Liver (tissue), 9 donors: ENCODE measurements around the gene TAPBP. TPM values are rescaled to one million over a fixed set of nuclear protein-coding genes. Genes with fewer than 3 reads are reported as not detected.
A peak's percentile ranks its signal among the peaks of the same experiment; 100 is the strongest.

Source experiments
- DNase-seq: peaks from one replicate; pipeline ENCODE4 v3.0.0-alpha.2; 2017; ENCODE audit warnings: low spot score
- H3K27ac ChIP-seq, 2 donors: one replicate each; pipeline ENCODE4 v1.7.0; 2013; ENCODE audit warnings: inconsistent platforms in 2 of 2, low read length in 2 of 2, control low read depth in 1 of 2, low read depth in 1 of 2, mild to moderate bottlenecking in 1 of 2
- H3K27me3 ChIP-seq, 4 donors: one replicate each; pipeline versions ENCODE4 v1.6.1 to v1.7.0; 2013; ENCODE audit warnings: low read length in 3 of 4, inconsistent platforms in 1 of 4, mild to moderate bottlenecking in 1 of 4, moderate library complexity in 1 of 4; ENCODE audit not compliant: control insufficient read depth in 4 of 4, insufficient read depth in 4 of 4
- H3K36me3 ChIP-seq, 4 donors: one replicate each; pipeline versions ENCODE4 v1.6.1 to v1.7.0; 2013; ENCODE audit warnings: low read length in 3 of 4, mild to moderate bottlenecking in 3 of 4, low read depth in 1 of 4, moderate library complexity in 1 of 4; ENCODE audit not compliant: control insufficient read depth in 4 of 4, insufficient read depth in 3 of 4
- H3K4me1 ChIP-seq, 4 donors: one replicate each; pipeline versions ENCODE4 v1.6.1 to v1.7.0; 2013; ENCODE audit warnings: low read length in 3 of 4, mild to moderate bottlenecking in 3 of 4, moderate library complexity in 1 of 4; ENCODE audit not compliant: control insufficient read depth in 4 of 4, insufficient read depth in 4 of 4
- H3K4me3 ChIP-seq, 3 donors: one replicate each; pipeline versions ENCODE4 v1.6.1 to v1.7.0; 2013; ENCODE audit warnings: low read length in 3 of 3, control low read depth in 1 of 3, low read depth in 1 of 3, mild to moderate bottlenecking in 1 of 3
- H3K9ac ChIP-seq, 2 donors: one replicate each; pipeline ENCODE4 v1.7.0; 2013; ENCODE audit warnings: low read length in 2 of 2, mild to moderate bottlenecking in 2 of 2, moderate library complexity in 2 of 2, control low read depth in 1 of 2, low read depth in 1 of 2
- H3K9me3 ChIP-seq, 4 donors: one replicate each; pipeline versions ENCODE4 v1.6.1 to v1.7.0; 2013; ENCODE audit warnings: low read length in 3 of 4; ENCODE audit not compliant: control insufficient read depth in 4 of 4
- ATF3 ChIP-seq: IDR thresholded peaks from 2 replicates; pipeline ENCODE4 v1.6.1; 2016; ENCODE audit warnings: antibody characterized with exemption
- EGR1 ChIP-seq, 2 donors: IDR thresholded peaks; 2 replicates each; pipeline ENCODE4 v1.6.1; 2016 to 2018; ENCODE audit warnings: antibody characterized with exemption in 2 of 2, low read depth in 2 of 2
- FOXA1 ChIP-seq: IDR thresholded peaks from 2 replicates; pipeline ENCODE4 v1.6.1; 2016; ENCODE audit warnings: antibody characterized with exemption
- FOXA2 ChIP-seq: IDR thresholded peaks from 2 replicates; pipeline ENCODE4 v1.6.1; 2016; ENCODE audit warnings: antibody characterized with exemption
- GABPA ChIP-seq, 2 donors: IDR thresholded peaks in 1 of 2; conservative IDR thresholded peaks in 1 of 2; 2 replicates each; pipeline ENCODE4 v1.6.1; 2016; ENCODE audit warnings: antibody characterized with exemption in 2 of 2, mild to moderate bottlenecking in 1 of 2, moderate library complexity in 1 of 2
- HNF4A ChIP-seq, 2 donors: conservative IDR thresholded peaks; 2 replicates each; pipeline ENCODE4 v1.6.1; 2016; ENCODE audit warnings: antibody characterized with exemption in 2 of 2, mild to moderate bottlenecking in 2 of 2
- HNF4G ChIP-seq: IDR thresholded peaks from 2 replicates; pipeline ENCODE4 v1.6.1; 2016; ENCODE audit warnings: antibody characterized with exemption
- JUND ChIP-seq, 2 donors: IDR thresholded peaks; 2 replicates each; pipeline ENCODE4 v1.6.1; 2016; ENCODE audit warnings: antibody characterized with exemption in 2 of 2
- MAX ChIP-seq: IDR thresholded peaks from 2 replicates; pipeline ENCODE4 v1.6.1; 2016; ENCODE audit warnings: antibody characterized with exemption
- NR2F2 ChIP-seq: IDR thresholded peaks from 2 replicates; pipeline ENCODE4 v1.6.1; 2016; ENCODE audit warnings: antibody characterized with exemption
- RAD21 ChIP-seq, 2 donors: IDR thresholded peaks; 2 replicates each; pipeline ENCODE4 v1.6.1; 2016; ENCODE audit warnings: antibody characterized with exemption in 2 of 2, mild to moderate bottlenecking in 2 of 2
- RXRA ChIP-seq, 2 donors: IDR thresholded peaks; 2 replicates each; pipeline ENCODE4 v1.6.1; 2017 to 2018; ENCODE audit warnings: antibody characterized with exemption in 2 of 2, mild to moderate bottlenecking in 1 of 2
- TAF1 ChIP-seq: conservative IDR thresholded peaks from 2 replicates; pipeline ENCODE4 v1.6.1; 2016; ENCODE audit warnings: antibody characterized with exemption, mild to moderate bottlenecking
- YY1 ChIP-seq: IDR thresholded peaks from 2 replicates; pipeline ENCODE4 v1.6.1; 2016; ENCODE audit warnings: antibody characterized with exemption, mild to moderate bottlenecking
- WGBS: extraction: QIAGEN DNeasy Blood & Tissue Kit; methylation state at CpG from one replicate; pipeline ENCODE4 v1.1.7; 2013; 5-methylcytosine and 5-hydroxymethylcytosine counted together
- polyA plus RNA-seq, 2 donors: library from polyadenylated mRNA; stranded (reverse) in 1 of 2; unstranded in 1 of 2; fragments of 200-250 nt in 1 of 2; fragments of >200 nt in 1 of 2; fragmentation: Nextera tagmentation in 1 of 2; extraction: Ambion mirVana in 1 of 2; gene quantifications; one replicate each; pipeline versions ENCODE4 v1.2.1 to v1.2.3, GENCODE V29; 2013 to 2015
- total RNA-seq, 2 donors: library from RNA; depleted of rRNA; stranded (reverse); fragments of >200 nt; gene quantifications; one replicate each; pipeline ENCODE4 v1.2.3, GENCODE V29; 2014
- TF ChIP-seq, protein P1 (sequence below): IDR thresholded peaks from 2 replicates; pipeline ENCODE4 v1.6.1; 2016; ENCODE audit warnings: antibody characterized with exemption, mild to moderate bottlenecking
- TF ChIP-seq, protein P2 (sequence below): IDR thresholded peaks from 2 replicates; pipeline ENCODE4 v1.6.1; 2016; ENCODE audit warnings: antibody characterized with exemption
- TF ChIP-seq, protein P3 (sequence below): fragments of 150-350 bp; IDR thresholded peaks from 2 replicates; pipeline ENCODE4 v1.5.1; 2017; ENCODE audit warnings: improper control_type of control experiment, low read depth, low read length; ENCODE audit not compliant: missing input control
- donor health status: healthy.
- donor health status: healthy.
- donor health status: healthy.
- donor health status: healthy.
- donor health status: healthy.

The TAPBP gene
- total and polyA plus RNA-seq, 4 donors = 47.9 to 74.0 (median 51.0) TPM

- WGBS = 18% methylated on average over 22 of the region's 22 CpGs
- peaks cover 9 to 51% (median 41%) of the 10 kb centered on the region in 4 donors for H3K4me1 ChIP-seq
Measured at GRCh38 chr6:33272275-33273128, 41.4 kb downstream of the TAPBP start.

DNA sequence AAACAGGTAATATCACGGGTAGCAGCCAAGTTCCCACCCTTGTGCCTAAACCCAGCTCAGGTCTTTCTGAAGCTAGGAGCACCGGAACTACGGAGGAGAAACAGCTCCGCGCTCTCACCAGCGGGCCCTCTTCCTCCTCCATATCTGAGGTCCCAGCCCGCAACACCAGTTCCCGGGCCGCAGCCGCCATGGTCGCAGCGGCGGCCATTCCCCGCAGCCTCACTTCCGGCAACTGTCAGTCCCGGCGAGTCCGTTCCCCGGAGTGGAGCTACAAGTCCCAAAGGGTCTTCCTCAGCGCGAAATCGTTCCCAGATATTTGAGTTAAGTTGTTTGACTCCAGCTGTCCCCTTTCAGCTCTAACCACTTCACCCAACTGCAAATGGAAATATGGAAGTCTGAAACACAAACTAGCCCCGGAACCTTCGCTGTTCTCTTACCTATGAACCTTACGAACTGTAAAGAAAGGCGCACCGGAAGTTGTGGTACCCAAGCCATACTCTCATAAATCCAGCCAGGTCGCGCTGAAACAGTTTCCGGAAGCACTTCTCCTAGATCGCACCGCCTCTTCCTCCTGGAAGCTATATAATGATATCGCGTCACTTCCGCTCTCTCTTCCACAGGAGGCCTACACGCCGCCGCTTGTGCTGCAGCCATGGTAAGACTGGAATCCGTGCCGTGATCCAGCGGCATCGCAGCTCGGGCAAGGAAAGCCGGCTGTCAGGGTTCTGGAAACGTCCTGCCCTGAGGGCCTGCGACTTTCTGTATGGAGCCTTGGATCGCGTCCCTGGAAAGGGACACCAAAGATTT is 42.2 kb downstream of the TAPBP start, which contains the start of the genes RPS18 and VPS52:
Gene RPS18, plus strand, starts transcription at position 608 of the 807 bp plus-strand sequence. Its CDS starts 45 bp downstream, at position 653.
Gene VPS52, minus strand, starts transcription at position 409 of the 807 bp plus-strand sequence. Its CDS starts 201 bp downstream, at position 208.
- Histone ChIP-seq H3K9ac (peak within 1 kb of the TSS; percentile 97 to 98), H3K9me3 (no peaks in the 10 kb centered on the region), H3K4me1 (peaks cover 9 to 47% (median 40%) of the 10 kb centered on the region in 4 donors), H3K4me3 (peak within 1 kb of the TSS; percentile 64 to 97 (median 96)), H3K27ac (peak within 1 kb of the TSS; percentile 83 to 87), H3K36me3 (peaks cover 3 to 51% (median 33%) of the 10 kb centered on the region in 4 donors), H3K27me3 (no peaks in the 10 kb centered on the region)
- under 1% methylated on average over 48 of the region's 48 CpGs for WGBS
- peak; percentile 90 for DNase-seq
- TF ChIP-seq, protein P1, sequence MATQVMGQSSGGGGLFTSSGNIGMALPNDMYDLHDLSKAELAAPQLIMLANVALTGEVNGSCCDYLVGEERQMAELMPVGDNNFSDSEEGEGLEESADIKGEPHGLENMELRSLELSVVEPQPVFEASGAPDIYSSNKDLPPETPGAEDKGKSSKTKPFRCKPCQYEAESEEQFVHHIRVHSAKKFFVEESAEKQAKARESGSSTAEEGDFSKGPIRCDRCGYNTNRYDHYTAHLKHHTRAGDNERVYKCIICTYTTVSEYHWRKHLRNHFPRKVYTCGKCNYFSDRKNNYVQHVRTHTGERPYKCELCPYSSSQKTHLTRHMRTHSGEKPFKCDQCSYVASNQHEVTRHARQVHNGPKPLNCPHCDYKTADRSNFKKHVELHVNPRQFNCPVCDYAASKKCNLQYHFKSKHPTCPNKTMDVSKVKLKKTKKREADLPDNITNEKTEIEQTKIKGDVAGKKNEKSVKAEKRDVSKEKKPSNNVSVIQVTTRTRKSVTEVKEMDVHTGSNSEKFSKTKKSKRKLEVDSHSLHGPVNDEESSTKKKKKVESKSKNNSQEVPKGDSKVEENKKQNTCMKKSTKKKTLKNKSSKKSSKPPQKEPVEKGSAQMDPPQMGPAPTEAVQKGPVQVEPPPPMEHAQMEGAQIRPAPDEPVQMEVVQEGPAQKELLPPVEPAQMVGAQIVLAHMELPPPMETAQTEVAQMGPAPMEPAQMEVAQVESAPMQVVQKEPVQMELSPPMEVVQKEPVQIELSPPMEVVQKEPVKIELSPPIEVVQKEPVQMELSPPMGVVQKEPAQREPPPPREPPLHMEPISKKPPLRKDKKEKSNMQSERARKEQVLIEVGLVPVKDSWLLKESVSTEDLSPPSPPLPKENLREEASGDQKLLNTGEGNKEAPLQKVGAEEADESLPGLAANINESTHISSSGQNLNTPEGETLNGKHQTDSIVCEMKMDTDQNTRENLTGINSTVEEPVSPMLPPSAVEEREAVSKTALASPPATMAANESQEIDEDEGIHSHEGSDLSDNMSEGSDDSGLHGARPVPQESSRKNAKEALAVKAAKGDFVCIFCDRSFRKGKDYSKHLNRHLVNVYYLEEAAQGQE = peak; percentile 92
- peak; percentile 99 for TF ChIP-seq YY1
- TF ChIP-seq ATF3 = no peak
- TF ChIP-seq JUND (IDR thresholded peaks at IDR 0.05) = no peak
- peak in 1 of 2 donors; percentile 23 for TF ChIP-seq RAD21 (IDR thresholded peaks at IDR 0.05)
- peak; percentile 57 to 70 for TF ChIP-seq EGR1 (IDR thresholded peaks at IDR 0.05; ENCODE audit: low read depth in 2 of 2)
- peak; percentile 87 for TF ChIP-seq MAX
- peak; percentile 68 for TF ChIP-seq NR2F2
- TF ChIP-seq TAF1 = peak; percentile 87
- TF ChIP-seq GABPA (IDR thresholded peaks at IDR 0.05 in 1 of 2, conservative IDR thresholded peaks at IDR 0.05 in 1 of 2) = peak; percentile 99 to 100
- peak; percentile 18 for TF ChIP-seq FOXA2
- no peak for TF ChIP-seq HNF4A (conservative IDR thresholded peaks at IDR 0.05)
- TF ChIP-seq, protein P2, sequence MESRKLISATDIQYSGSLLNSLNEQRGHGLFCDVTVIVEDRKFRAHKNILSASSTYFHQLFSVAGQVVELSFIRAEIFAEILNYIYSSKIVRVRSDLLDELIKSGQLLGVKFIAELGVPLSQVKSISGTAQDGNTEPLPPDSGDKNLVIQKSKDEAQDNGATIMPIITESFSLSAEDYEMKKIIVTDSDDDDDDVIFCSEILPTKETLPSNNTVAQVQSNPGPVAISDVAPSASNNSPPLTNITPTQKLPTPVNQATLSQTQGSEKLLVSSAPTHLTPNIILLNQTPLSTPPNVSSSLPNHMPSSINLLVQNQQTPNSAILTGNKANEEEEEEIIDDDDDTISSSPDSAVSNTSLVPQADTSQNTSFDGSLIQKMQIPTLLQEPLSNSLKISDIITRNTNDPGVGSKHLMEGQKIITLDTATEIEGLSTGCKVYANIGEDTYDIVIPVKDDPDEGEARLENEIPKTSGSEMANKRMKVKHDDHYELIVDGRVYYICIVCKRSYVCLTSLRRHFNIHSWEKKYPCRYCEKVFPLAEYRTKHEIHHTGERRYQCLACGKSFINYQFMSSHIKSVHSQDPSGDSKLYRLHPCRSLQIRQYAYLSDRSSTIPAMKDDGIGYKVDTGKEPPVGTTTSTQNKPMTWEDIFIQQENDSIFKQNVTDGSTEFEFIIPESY = peak; percentile 51
- peak in 1 of 2 donors; percentile 45 for TF ChIP-seq RXRA (IDR thresholded peaks at IDR 0.05)
- TF ChIP-seq FOXA1 = peak; percentile 25
- TF ChIP-seq, protein P3, sequence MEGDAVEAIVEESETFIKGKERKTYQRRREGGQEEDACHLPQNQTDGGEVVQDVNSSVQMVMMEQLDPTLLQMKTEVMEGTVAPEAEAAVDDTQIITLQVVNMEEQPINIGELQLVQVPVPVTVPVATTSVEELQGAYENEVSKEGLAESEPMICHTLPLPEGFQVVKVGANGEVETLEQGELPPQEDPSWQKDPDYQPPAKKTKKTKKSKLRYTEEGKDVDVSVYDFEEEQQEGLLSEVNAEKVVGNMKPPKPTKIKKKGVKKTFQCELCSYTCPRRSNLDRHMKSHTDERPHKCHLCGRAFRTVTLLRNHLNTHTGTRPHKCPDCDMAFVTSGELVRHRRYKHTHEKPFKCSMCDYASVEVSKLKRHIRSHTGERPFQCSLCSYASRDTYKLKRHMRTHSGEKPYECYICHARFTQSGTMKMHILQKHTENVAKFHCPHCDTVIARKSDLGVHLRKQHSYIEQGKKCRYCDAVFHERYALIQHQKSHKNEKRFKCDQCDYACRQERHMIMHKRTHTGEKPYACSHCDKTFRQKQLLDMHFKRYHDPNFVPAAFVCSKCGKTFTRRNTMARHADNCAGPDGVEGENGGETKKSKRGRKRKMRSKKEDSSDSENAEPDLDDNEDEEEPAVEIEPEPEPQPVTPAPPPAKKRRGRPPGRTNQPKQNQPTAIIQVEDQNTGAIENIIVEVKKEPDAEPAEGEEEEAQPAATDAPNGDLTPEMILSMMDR = no peak
- no peak for TF ChIP-seq HNF4G

More at GRCh38 chr6:33272275-33273128, 41.4 kb downstream of the TAPBP start:
- no peak for TF ChIP-seq RXRA (IDR thresholded peaks at IDR 0.05)
- no peak for TF ChIP-seq JUND (IDR thresholded peaks at IDR 0.05)
- TF ChIP-seq, protein P3 = no peak
- H3K4me3 ChIP-seq = peak overlapping the region; percentile 64 to 97 (median 79)
- peak overlapping the region; percentile 25 to 87 for H3K27ac ChIP-seq
- H3K9ac ChIP-seq = peak overlapping the region; percentile 70 to 97
- no peaks in the 10 kb centered on the region for H3K9me3 ChIP-seq
- H3K27me3 ChIP-seq = no peaks in the 10 kb centered on the region
- DNase-seq = no peak
- H3K36me3 ChIP-seq = peaks cover 0 to 43% (median 26%) of the 10 kb centered on the region in 4 donors
